Endothelial cell of umbilical vein (primary cell): ENCODE measurements around the gene NOD2. TPM values are rescaled to one million over a fixed set of nuclear protein-coding genes. Genes with fewer than 3 reads are reported as not detected.

Experiments
- BruUV-seq: library from RNA; stranded (reverse); fragments of 400-500 nt; replicated peaks from 2 replicates; lab custom pipeline; 2021; lab: Mats Ljungman, UMichigan
- CTCF ChIA-PET: fragments of 300-600, 350-600 bp; sonication (Branson Sonifier 250); formaldehyde crosslinking; loops from one replicate; lab custom pipeline; 2021; ENCODE audit warnings: antibody characterized with exemption, inconsistent platforms; lab: Charles Lee
- POLR2A ChIA-PET: fragments of 300-600, 350-600 bp; sonication (Branson Sonifier 250); formaldehyde crosslinking; loops from one replicate; lab custom pipeline; 2021; ENCODE audit warnings: antibody characterized with exemption, inconsistent platforms; lab: Charles Lee
- DNase-seq: peaks from one replicate; pipeline ENCODE4 v3.0.0-alpha.2; 2011; ENCODE audit warnings: low read depth, low spot score
- FAIRE-seq: peaks from 2 replicates; lab custom pipeline; 2011; peaks lifted over from hg19 to GRCh38; lab: Jason Lieb, UNC
- H2AFZ ChIP-seq: 2 replicates; pipeline ENCODE4 v1.6.0; 2012; ENCODE audit warnings: low read depth, low read length, control low read depth, inconsistent platforms
- H3K27ac ChIP-seq: 2 replicates; pipeline ENCODE4 v1.5.1; 2011; ENCODE audit warnings: low read depth, mild to moderate bottlenecking, control low read depth, low read length, moderate library complexity; ENCODE audit not compliant: insufficient read depth
- H3K27me3 ChIP-seq, 2 experiments: 2 replicates each; pipeline versions ENCODE4 v1.6.0 to v1.6.1; 2011; ENCODE audit warnings: low read length in 2 of 2, mixed read lengths in 1 of 2; ENCODE audit not compliant: control insufficient read depth in 2 of 2, insufficient read depth in 2 of 2
- H3K36me3 ChIP-seq, 2 experiments: 2 replicates in 1 of 2; 3 replicates in 1 of 2; pipeline ENCODE4 v1.5.1; 2011; ENCODE audit warnings: low read length in 2 of 2, mild to moderate bottlenecking in 1 of 2, moderate library complexity in 1 of 2; ENCODE audit not compliant: control insufficient read depth in 2 of 2, insufficient read depth in 2 of 2; ENCODE audit errors: extremely low read depth in 1 of 2
- H3K4me1 ChIP-seq: 3 replicates; pipeline ENCODE4 v1.5.1; 2011; ENCODE audit warnings: mild to moderate bottlenecking, low read length; ENCODE audit not compliant: control insufficient read depth, insufficient read depth; ENCODE audit errors: extremely low read depth
- H3K4me2 ChIP-seq: 2 replicates; pipeline ENCODE4 v1.6.1; 2011; ENCODE audit warnings: low read length, control low read depth, mixed read lengths; ENCODE audit not compliant: insufficient read depth
- H3K4me3 ChIP-seq, 3 experiments: fragments of 200-600 bp in 1 of 3; sonication (generic), shearing (Covaris generic) in 1 of 3; replicated peaks in 1 of 3; 2 replicates each; pipeline ENCODE4 v1.5.1; 2011 to 2016; ENCODE audit warnings: control low read depth in 3 of 3, low read length in 3 of 3, mild to moderate bottlenecking in 2 of 3, inconsistent platforms in 1 of 3, low read depth in 1 of 3, moderate library complexity in 1 of 3; ENCODE audit not compliant: insufficient read depth in 1 of 3
- H3K79me2 ChIP-seq: 2 replicates; pipeline ENCODE4 v1.6.0; 2012; ENCODE audit warnings: low read length, inconsistent platforms; ENCODE audit not compliant: control insufficient read depth, insufficient read depth
- H3K9ac ChIP-seq: replicated peaks from 2 replicates; pipeline ENCODE3; 2011; ENCODE audit warnings: low read length, control low read depth; ENCODE audit not compliant: insufficient read depth; ENCODE audit errors: extremely low read depth
- H3K9me1 ChIP-seq: replicated peaks from 3 replicates; pipeline ENCODE4 v1.6.0; 2011; ENCODE audit warnings: mild to moderate bottlenecking, low read length; ENCODE audit not compliant: control insufficient read depth, insufficient read depth; ENCODE audit errors: extremely low read depth
- H3K9me3 ChIP-seq: replicated peaks from 2 replicates; pipeline ENCODE4 v1.5.1; 2012; ENCODE audit warnings: low read length, inconsistent platforms; ENCODE audit not compliant: control insufficient read depth, insufficient read depth
- H4K20me1 ChIP-seq: replicated peaks from 2 replicates; pipeline ENCODE3; 2011; ENCODE audit warnings: mild to moderate bottlenecking, low read length; ENCODE audit not compliant: control insufficient read depth, insufficient read depth; ENCODE audit errors: extremely low read depth
- CTCF ChIP-seq, 2 donors: IDR thresholded peaks; 1 replicate in 1 of 2; 2 replicates in 1 of 2; pipeline ENCODE4 v1.5.1; 2011; ENCODE audit warnings: low read length in 2 of 2, mild to moderate bottlenecking in 2 of 2, moderate library complexity in 2 of 2, control low read depth in 1 of 2, inconsistent platforms in 1 of 2, low read depth in 1 of 2; ENCODE audit not compliant: insufficient read depth in 1 of 2; ENCODE audit errors: extremely low read depth in 1 of 2
- EZH2 ChIP-seq: IDR thresholded peaks from 2 replicates; pipeline ENCODE4 v1.6.1; 2012; ENCODE audit warnings: borderline replicate concordance, low read depth, mild to moderate bottlenecking, moderate library complexity, low read length, inconsistent platforms; ENCODE audit not compliant: severe bottlenecking
- FOS ChIP-seq: IDR thresholded peaks from 2 replicates; pipeline ENCODE4 v1.6.1; 2011; ENCODE audit warnings: mild to moderate bottlenecking, low read length, moderate library complexity, borderline replicate concordance; ENCODE audit not compliant: insufficient read depth
- GATA2 ChIP-seq: IDR thresholded peaks from 2 replicates; pipeline ENCODE4 v1.7.0; 2011; ENCODE audit warnings: low read depth, mild to moderate bottlenecking, moderate library complexity, mixed read lengths, low read length; ENCODE audit not compliant: insufficient read length, insufficient read depth
- JUN ChIP-seq: IDR thresholded peaks from 2 replicates; pipeline ENCODE4 v1.6.1; 2011; ENCODE audit warnings: borderline replicate concordance, low read depth; ENCODE audit not compliant: insufficient read length, insufficient read depth
- MAX ChIP-seq: IDR thresholded peaks from 2 replicates; pipeline ENCODE4 v1.6.1; 2011; ENCODE audit not compliant: insufficient read depth, insufficient read length
- MYC ChIP-seq: IDR thresholded peaks from one replicate; pipeline ENCODE4 v1.6.1; 2011; ENCODE audit warnings: mild to moderate bottlenecking, low read depth, low read length
- POLR2A ChIP-seq: IDR thresholded peaks from 2 replicates; pipeline ENCODE4 v1.6.1; 2012; ENCODE audit warnings: low read depth, mild to moderate bottlenecking, control low read depth, low read length
- POLR2AphosphoS5 ChIP-seq: IDR thresholded peaks from 2 replicates; pipeline ENCODE4 v1.6.1; 2012; ENCODE audit warnings: low read depth, mild to moderate bottlenecking, control low read depth, low read length, moderate library complexity; ENCODE audit not compliant: insufficient read depth
- dilution Hi-C: fragments of 300-500 bp; cut with MboI; formaldehyde crosslinking; loops from one replicate; pipeline ENCODE4 v1.15.0; 2019; ENCODE audit warnings: low sequenced_read_pairs; ENCODE audit not compliant: extremely low pct_ligation_motif_present
- intact Hi-C: fragments of 100-400 bp; cut with micrococcal nuclease; formaldehyde crosslinking; loops from one replicate; pipeline ENCODE4 v1.10.0; 2022
- polyA plus RNA-seq, 4 experiments: library from polyadenylated mRNA; depleted of rRNA in 3 of 4; stranded (reverse) in 3 of 4; unstranded in 1 of 4; fragments of >200 nt; gene quantifications; 2 replicates each; pipeline versions ENCODE4 v1.2.1 to v1.2.3, GENCODE V29; 2011 to 2012; ENCODE audit warnings: missing spikeins in 1 of 4
- total RNA-seq: library from RNA; stranded (reverse); gene quantifications from 2 replicates; pipeline ENCODE4 v1.2.3, GENCODE V29; 2021

NOD2 gene
- total and polyA plus RNA-seq, 2 donors (not counting 3 experiments of a cell fraction or from before 2014, with no cell fraction given) = 0.07 to 0.58 TPM

DNA sequence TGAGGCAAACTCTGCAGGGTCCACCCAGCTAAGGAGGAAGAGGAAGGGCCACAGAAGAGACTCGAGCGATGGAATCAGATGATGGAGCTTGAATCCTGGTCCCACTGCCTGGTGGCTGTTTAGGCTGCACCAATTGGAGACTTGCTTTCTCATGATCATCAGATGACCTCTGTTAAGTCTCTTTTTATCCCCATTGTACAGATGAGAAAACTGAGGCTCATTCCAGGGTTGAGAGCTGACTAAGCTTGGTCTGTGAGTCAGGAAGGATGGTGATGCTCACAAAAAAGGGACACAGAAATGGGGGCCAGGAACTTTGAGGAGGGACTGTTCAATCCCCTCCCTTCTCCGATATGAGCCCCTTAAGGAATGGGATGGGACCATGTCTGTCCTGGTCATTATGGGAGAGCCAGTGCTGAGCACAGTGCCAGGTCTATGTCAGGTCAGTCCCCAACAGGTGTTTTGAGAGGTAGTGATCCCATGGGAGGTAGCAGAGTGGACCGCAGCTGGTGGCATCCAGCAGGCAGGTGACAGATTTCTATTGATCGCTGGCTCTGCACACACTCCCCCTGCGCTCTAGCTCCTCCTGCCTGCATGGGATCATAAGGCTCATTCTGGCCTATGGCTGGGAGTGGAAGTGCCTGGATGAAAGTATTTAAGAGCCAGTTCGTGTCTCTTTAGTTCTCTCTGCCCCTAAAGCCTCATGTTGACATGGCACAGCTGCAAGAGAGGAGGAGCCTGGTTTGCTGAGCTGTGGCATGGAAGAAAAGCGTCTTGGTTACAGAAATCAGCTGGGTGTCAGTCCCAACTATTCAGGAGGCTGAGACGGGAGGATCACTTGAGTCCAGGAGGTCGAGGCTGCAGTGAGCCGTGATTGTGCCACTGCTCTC, 39.5 kb upstream of the NOD2 start:
- ChIA-PET POLR2A (no interaction called here), CTCF (interaction anchor here (0.5 to 2.7 kb wide), 2 partner anchors 11 kb away, joined by 3 to 14 read pairs; no protein-coding TSS in a partner anchor)
- dilution Hi-C loops = no loop called here
- H3K4me2 ChIP-seq = no peak overlapping the region
- H3K9me3 ChIP-seq = no peaks in the 10 kb centered on the region
- H3K4me3 ChIP-seq = no peak overlapping the region
- no peaks in the 10 kb centered on the region for H3K79me2 ChIP-seq
- no peak overlapping the region for H3K27ac ChIP-seq
- H2AFZ ChIP-seq = no peak overlapping the region
- FAIRE-seq (no peak), DNase-seq (no peak)
- H3K9ac ChIP-seq = no peak overlapping the region
- no peaks in the 10 kb centered on the region for H3K36me3 ChIP-seq
- H3K4me1 ChIP-seq = no peaks in the 10 kb centered on the region
- H3K9me1 ChIP-seq = no peaks in the 10 kb centered on the region
- intact Hi-C loops = no loop called here
- no peaks in the 10 kb centered on the region for H3K27me3 ChIP-seq
- BruUV-seq = no TSS peak
- TF ChIP-seq POLR2A = no peak
- TF ChIP-seq CTCF (IDR thresholded peaks at IDR 0.05; ENCODE audit: extremely low read depth in 1 of 2, insufficient read depth in 1 of 2, low read depth in 1 of 2, low read length in 2 of 2) = no peak
- no peak for TF ChIP-seq MAX
- TF ChIP-seq JUN = no peak
- no peak for TF ChIP-seq FOS
- no peak for TF ChIP-seq GATA2
- TF ChIP-seq POLR2AphosphoS5 = no peak
- no peak for TF ChIP-seq EZH2
- no peak for TF ChIP-seq MYC
- H4K20me1 ChIP-seq = no peaks in the 10 kb centered on the region
